ENCODE measurements around the gene PPP1R13L. TPM values are rescaled to one million over a fixed set of nuclear protein-coding genes. Genes with fewer than 3 reads are reported as not detected.

PPP1R13L gene
- total and polyA plus RNA-seq, 2 of the 8 experiments (the other 6 are each of a cell fraction or from before 2014, with no cell fraction given) = 9.1 to 15.3 TPM

DNA sequence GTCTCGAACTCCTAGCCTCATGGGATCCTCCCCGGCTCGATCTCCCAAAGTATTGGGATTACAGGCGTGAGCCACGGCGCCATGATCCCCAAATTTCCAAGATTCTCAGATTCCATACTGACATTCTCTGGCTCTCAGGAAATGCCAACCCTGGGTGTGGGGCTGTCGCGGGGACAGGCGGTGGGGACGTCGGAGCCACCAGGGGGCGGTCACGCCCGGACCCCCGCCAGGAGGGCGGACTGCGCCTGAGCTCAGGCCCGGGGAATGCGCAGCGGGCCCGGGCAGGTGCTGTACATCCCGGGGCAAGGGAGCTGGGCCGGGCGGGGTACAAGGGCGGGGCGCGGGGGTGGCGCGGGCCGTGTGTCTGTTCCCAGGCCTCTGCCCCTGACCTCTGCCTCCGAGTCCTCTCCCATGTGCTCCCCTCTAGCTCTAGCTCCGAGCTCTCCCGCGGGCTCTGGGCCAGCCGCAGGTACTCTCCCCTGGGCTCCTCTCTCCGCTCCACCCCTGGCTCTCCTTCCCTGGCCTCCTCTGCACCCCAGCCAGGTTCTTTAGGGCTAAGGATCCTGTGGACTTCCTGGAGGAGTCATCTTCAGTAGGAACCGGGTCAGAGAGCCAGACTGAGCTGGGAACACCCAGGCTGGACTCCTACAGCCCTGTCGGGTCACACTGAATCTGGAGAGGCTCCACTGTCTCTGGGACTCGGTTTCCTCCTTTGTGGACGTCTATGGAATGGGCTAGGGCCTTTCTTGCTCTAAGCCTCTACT is 2.4 kb downstream of the PPP1R13L start:
- Histone ChIP-seq H3K79me1 (ENCODE audit: low read depth, low read length) (peaks cover 5% of the 10 kb centered on the region; the same call in 1 of the 2 replicates), H3K79me2 (ENCODE audit: control insufficient read depth in 1 of 2, insufficient read depth in 2 of 2, low read length in 2 of 2) (peaks cover 0 to 6% of the 10 kb centered on the region in 2 experiments; a peak in 1 of 4 replicates), H3K18ac (ENCODE audit: extremely low read depth, low read length) (peak overlapping the region; percentile 78; the same call in 1 of the 2 replicates), H3K27ac (ENCODE audit: low read depth, low read length) (no peak overlapping the region), H3K9ac (replicated peaks in 1 of 4; ENCODE audit: extremely low read depth in 1 of 4, low read depth in 3 of 4, low read length in 3 of 4) (no peak overlapping the region), H2BK20ac (ENCODE audit: low read length) (no peak overlapping the region), H3K14ac (ENCODE audit: insufficient read length) (no peak overlapping the region), H4K5ac (ENCODE audit: insufficient read length, low read depth, low read length) (no peak overlapping the region), H3K4me2 (ENCODE audit: insufficient read depth in 1 of 2, low read depth in 2 of 2, low read length in 2 of 2) (peak overlapping the region; percentile 41 to 92), H3K56ac (replicated peaks; ENCODE audit: insufficient read length, low read depth, low read length) (no peak overlapping the region), H3K4me1 (replicated peaks in 1 of 4; ENCODE audit: control insufficient read depth in 3 of 4, insufficient read depth in 4 of 4, low read length in 3 of 4) (peaks cover 3 to 25% (median 12%) of the 10 kb centered on the region in 4 experiments; a peak in 6 of 7 replicates), H2BK120ac (replicated peaks; ENCODE audit: low read depth, low read length) (no peak overlapping the region), H3K36me3 (ENCODE audit: control insufficient read depth in 2 of 4, insufficient read depth in 4 of 4, low read length in 3 of 4) (no peaks in the 10 kb centered on the region), H3K23ac (ENCODE audit: insufficient read length) (no peak overlapping the region), H4K20me1 (replicated peaks in 1 of 2; ENCODE audit: control insufficient read depth in 1 of 2, insufficient read depth in 2 of 2, low read length in 2 of 2) (peaks cover 2 to 5% of the 10 kb centered on the region in 2 experiments), H2BK5ac (ENCODE audit: low read depth, low read length) (no peak overlapping the region), H2AK5ac (ENCODE audit: low read depth, low read length) (no peak overlapping the region), H2AFZ (ENCODE audit: low read length) (no peak overlapping the region), H3K9me3 (ENCODE audit: insufficient read depth in 2 of 2, low read depth in 1 of 2, low read length in 1 of 2) (no peaks in the 10 kb centered on the region), H2BK15ac (ENCODE audit: low read length) (no peak overlapping the region), H3K4ac (replicated peaks; ENCODE audit: insufficient read length, low read depth, low read length) (no peak overlapping the region), H4K91ac (replicated peaks; ENCODE audit: insufficient read length, low read length) (no peak overlapping the region), H3K27me3 (replicated peaks in 1 of 4; ENCODE audit: control insufficient read depth in 3 of 4, extremely low read depth in 1 of 4, insufficient read depth in 3 of 4, low read length in 3 of 4) (peaks cover 5 to 13% (median 9%) of the 10 kb centered on the region in 4 experiments), H2BK12ac (ENCODE audit: low read depth, low read length) (no peak overlapping the region), H3K23me2 (ENCODE audit: low read depth, low read length) (peaks cover 19% of the 10 kb centered on the region), H4K8ac (ENCODE audit: extremely low read depth, insufficient read depth, low read length) (no peak overlapping the region; the same call in 1 of the 2 replicates), H3K4me3 (ENCODE audit: extremely low read depth in 1 of 4, insufficient read depth in 2 of 4, low read depth in 3 of 4, low read length in 4 of 4) (peak overlapping the region in 2 of 4 experiments; percentile 14 to 48; a peak in 4 of 8 replicates)
- CTCF ChIA-PET (ENCODE audit: partially characterized antibody) = interaction anchor here (0.6 to 6.6 kb wide), 20 partner anchors 8 to 376 kb away, joined by 3 to 57 read pairs (median 4); partner anchors contain the start of genes ERCC2 and VASP
- POLR2A ChIA-PET (ENCODE audit: partially characterized antibody) = interaction anchor here (0.9 to 3.5 kb wide), 7 partner anchors 7 to 76 kb away, joined by 3 to 11 read pairs (median 3); no protein-coding TSS in a partner anchor
- 33% methylated on average over 24 of the region's 40 CpGs; no CpG with 5 or more reads in 1 of the 2 experiments for WGBS, 2 experiments (ENCODE audit: extremely low coverage in 1 of 2, insufficient coverage in 1 of 2, insufficient read length in 1 of 2, insufficient replicate concordance in 2 of 2, low coverage in 1 of 2, low lambda C conversion rate in 2 of 2, missing lambda C conversion rate in 1 of 2)
- no peak for FAIRE-seq
- peak in 1 of 2 experiments; percentile 88 for DNase-seq (ENCODE audit: low read depth in 1 of 2, low spot score in 2 of 2)
- TF ChIP-seq TEAD4 (IDR thresholded peaks at IDR 0.05; ENCODE audit: low read depth, low read length) (peak; percentile 62; the same call in 1 of the 2 replicates), GABPA (IDR thresholded peaks at IDR 0.05; ENCODE audit: borderline replicate concordance, insufficient read depth, low read length) (peak; percentile 69; the same call in 1 of the 2 replicates), EGR1 (IDR thresholded peaks at IDR 0.05; ENCODE audit: borderline replicate concordance, low read depth, low read length) (no peak), SIN3A (conservative IDR thresholded peaks at IDR 0.05 in 1 of 2, IDR thresholded peaks at IDR 0.05 in 1 of 2; ENCODE audit: low read depth in 1 of 2, low read length in 2 of 2) (0 out of 4 replicates have a peak, but pooled peaks of 1 of the 2 experiments have one; percentile 72), CREB1 (IDR thresholded peaks at IDR 0.05) (peak; percentile 63; the same call in 1 of the 2 replicates), SIRT6 (IDR thresholded peaks at IDR 0.05; ENCODE audit: low read length) (no peak), MAX (IDR thresholded peaks at IDR 0.05) (peak; percentile 51), CTCF (IDR thresholded peaks at IDR 0.05; ENCODE audit: control extremely low read depth in 1 of 3, insufficient read depth in 1 of 3, low read depth in 1 of 3, low read length in 3 of 3) (peak; percentile 64 to 67 (median 66))
